GM19328 (cell line): Measurements from ENCODE around the gene SFMBT1.
"Not testable (repeated sequence)": the region's sequence is repeated elsewhere in the genome, so short reads cannot be mapped to it uniquely, and the experiment has no call there.

Experiments used
- ATAC-seq: cut with Tn5 transposase; IDR thresholded peaks from one replicate; pipeline ENCODE4 v1.9.1; 2021; ENCODE audit warnings: mild to moderate bottlenecking, moderate library complexity; ENCODE audit not compliant: unreplicated experiment

Gene SFMBT1

DNA sequence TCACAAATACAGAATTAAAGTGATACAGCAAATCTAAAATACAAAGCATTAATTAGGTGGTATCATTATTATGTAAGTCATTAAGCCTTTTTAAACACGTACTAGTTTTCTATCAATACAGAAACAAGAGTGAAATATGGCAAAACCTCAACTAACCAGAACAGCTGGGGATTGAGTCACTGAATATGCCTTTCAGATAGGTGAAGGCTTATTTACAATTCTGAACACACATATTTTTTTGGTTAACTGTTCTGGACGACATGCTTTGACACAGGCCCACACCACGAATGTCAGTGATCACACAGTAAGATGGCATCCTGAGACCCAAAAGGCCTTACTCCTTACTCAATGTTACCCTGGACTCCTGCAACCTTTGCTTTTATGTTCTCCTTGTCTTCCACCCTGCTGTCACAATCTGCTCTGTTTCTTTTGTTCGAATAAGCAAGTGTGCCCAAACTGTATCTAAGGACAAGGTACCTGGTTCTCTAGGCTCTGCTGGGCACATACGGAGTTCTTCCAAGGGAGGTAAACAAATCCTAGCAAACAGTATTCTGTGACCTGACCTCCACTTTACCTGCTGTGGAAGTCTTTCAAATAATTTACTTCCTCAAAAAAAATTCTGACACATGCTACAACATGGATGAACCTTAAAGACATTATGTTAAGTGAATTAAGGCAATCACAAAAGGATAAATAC is 7.0 kb downstream of the SFMBT1 start:
- ATAC-seq, result no peak

DNA sequence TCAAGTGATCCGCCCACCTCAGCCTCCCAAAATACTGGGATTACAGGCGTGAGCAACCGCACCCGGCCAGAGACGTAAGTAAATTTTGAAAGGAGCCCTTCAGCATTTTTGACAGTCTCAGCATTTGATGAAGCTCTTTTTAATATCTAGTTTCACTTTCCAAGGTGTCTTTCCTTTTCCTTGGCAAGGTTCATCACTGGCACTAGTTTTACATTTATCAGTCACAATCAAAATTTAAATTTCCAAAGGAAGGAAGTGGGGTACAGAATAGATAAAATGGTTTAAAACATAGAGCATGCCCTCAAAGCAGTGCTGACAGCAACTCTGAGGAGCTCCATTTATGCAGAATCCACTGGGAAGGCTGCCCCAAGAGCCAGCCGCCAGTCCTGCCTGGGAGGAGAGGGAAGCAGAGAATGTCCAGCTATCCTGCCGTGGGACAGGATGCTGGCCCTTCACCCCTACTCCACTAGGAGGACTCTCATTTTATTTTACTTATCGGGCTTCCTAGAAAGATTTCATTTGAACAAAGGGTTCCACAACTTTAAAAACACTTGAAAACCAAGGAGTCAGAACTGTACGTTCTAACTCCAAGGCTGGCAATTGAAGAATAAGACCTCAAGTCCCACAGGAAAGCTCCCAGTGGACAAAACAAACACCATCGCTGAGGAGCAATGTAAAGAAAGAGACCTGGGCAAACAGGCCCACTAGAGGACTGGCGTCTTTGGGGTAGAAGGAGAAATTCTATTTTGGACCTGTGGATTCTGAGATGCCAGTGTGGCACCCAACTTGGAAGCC is 9.9 kb downstream of the SFMBT1 start:
- ATAC-seq, result no peak

DNA sequence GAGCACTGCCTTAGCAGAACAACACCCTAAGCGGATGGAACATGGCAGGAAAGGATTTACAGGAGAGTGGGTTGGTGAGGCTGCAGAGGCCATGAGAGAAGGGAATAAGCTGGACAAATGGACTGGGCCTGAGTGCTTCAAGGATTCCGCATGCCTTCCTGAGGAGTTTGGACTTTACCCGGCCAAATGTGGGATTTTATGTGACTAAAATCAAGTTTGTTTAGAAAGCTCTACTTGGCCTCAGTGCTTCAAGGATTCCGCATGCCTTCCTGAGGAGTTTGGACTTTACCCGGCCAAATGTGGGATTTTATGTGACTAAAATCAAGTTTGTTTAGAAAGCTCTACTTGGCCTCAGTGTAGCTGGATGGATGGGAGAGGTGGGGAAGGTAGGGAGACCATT is 10.9 kb downstream of the SFMBT1 start:
- ATAC-seq, result not testable (repeated sequence)

DNA sequence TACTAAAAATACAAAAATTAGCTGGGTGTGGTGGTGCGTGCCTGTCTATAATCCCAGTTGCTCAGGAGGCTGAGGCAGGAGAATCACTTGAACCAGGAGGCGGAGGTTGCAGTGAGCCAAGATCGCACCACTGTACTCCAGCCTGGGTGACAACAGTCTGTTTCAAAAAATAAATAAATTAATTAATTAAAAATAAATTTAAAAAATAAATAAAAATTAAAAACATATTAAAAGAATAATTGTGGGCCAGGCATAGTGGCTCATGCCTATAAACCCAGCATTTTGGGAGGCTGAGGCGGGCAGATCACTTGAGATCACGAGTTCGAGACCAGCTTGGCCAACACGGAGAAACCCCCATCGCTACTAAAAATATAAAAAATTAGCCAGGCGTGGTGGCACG is 11.5 kb downstream of the SFMBT1 start:
- ATAC-seq, result not testable (repeated sequence)

DNA sequence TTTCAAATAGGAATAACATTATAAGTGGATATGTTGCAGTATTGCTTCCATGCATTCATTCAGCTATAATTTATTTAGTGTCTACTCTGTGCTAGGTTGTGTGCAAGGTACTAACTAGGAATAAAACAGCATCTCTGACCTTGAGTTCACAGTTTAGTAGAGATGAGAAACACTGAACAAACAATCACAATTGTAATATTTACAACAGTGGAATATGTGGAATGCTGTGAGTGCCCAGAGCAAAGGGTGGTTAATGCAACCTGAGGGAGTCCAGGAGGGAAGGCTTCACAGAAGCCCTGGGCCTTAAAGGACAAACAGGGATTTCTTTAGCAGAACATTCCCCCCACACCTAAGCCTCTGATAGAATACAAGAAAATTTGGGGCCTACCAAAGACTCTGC is 13.3 kb downstream of the SFMBT1 start:
- ATAC-seq, result no peak

DNA sequence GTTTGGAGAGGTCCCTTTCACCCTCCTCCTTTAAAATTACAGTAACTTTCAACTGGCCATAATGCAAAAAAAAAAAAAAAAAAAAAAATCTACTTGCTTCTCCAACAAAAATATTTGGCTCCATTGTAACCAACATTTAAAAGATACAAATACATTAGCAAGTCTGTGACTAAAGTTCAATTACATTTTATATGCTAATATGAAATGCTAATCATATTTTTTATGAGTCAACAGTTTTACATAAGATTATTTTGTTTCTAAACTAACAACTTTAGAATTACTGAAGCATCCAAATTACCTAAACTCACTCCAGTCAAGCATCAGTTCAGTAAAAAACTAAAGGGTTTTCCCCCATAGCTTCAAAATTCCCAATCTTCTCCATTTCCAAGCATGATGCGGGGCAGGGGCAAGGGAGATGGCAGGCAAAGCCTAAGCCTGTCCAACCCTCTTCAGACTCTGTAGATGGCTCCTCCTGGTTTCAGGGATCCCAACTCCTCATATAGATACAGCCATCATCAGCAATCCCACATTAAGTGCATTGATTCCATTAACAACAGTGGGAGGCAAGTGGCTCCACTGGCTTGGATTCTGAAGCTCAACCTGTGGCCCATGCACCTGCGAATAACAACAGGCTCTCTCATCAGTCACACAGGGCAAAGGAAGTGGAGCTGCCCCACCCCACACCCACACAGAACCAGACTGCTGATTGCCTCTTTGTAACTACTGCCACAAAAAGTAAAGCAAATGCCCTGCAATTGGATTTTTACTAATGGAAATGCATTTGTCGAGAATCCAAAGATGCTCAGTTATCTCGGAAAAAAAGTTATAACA is 15.0 kb downstream of the SFMBT1 start:
- no peak for ATAC-seq

DNA sequence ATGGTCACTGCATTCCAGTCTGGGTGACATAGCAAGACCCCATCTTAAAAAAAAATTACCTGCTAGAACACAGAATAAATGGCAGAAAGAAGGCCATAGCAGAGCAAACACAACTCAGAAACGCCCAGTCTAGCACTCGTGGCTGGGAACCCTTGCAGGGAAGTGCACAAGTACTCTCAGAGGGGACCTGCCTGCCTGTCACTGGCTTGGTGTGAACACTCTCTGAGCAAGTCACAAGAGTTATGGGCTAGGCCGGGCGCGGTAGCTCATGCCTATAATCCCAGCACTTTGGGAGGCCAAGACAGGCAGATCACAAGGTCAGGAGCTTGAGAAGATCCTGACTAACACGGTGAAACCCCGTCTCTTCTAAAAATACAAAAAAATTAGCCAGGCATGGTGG is 17.2 kb downstream of the SFMBT1 start:
- no peak for ATAC-seq

DNA sequence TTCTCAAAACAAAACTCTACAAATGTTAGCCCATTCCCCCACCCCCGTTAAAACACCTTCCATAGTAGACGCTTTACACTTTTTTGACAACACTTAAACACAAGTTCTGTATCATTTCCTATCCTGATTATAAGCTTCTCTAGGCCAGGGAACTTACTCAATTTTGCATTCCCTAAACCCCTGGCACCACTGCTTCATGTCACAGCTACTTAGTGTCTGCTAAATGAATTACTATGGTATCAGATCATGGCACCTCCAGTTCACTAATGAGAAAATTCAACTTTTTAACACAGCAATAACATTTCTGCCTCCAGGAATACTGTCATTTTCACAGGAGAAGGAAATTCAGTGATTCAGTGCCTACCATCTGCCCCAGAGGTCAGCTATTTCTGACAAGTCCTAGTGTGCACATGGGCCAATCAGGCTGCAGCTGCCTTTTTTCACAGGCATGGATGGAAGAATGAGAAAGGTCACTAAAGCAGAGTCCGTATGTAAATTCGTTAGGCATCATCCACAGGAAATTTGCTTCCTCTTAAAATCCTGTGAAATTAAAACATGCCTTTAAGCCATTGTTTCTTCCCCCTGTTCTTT is 18.5 kb downstream of the SFMBT1 start:
- ATAC-seq, result no peak

DNA sequence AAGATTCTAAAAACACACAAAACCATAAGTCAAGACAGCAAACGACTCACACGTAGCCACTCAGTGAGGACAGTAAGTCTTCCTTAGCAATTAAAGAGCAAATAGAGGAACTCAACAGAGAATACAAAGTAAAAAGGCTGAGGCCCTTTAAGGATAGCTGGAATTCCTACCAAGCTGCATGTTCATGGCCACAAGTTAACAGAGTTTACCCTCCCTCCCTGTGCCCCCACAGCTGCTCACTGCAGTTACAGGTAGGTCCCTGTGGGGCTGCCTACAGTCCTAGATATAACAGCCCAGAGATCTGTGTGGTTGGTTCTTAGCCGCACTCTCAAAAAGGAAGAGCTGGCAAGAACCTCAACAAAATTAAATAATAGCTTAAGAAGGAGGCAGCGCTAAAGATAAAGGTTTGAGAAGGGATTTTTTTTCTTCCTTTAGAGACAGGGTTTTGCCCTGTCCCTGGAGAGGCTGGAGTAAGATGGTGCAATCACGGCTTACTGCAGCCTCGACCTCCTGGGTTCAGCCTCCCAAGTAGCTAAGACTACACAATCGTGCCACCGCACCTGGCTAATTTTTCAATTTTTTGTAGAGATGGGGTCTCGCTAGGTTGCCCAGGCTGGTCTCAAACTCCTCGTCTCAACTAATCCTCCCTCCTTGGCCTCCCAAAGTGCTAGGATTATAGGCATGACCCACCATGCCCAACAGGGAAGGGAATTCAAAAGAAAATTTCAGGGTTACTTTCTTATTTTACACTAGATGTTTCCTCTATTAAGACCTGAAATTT is 19.3 kb downstream of the SFMBT1 start:
- ATAC-seq, result no peak

DNA sequence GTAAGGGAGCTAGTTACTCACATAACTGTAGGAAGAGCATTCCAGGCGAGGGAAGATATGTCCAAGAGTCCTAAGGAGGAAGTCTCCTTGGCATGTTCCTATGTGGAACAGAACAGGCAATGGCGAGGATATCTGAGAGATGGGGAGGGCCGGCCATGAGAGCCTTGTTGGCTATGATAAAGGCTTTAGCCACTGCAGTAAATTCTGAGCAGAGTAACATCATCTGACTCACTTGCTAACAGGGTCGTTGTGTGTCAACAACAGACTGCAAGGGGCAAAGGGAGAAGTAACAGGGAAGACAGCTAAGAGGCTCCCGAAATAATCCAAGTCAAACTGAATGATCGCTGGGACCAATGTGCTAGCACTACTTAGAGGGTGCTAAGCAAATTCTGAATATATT is 21.6 kb downstream of the SFMBT1 start:
- ATAC-seq, result no peak

DNA sequence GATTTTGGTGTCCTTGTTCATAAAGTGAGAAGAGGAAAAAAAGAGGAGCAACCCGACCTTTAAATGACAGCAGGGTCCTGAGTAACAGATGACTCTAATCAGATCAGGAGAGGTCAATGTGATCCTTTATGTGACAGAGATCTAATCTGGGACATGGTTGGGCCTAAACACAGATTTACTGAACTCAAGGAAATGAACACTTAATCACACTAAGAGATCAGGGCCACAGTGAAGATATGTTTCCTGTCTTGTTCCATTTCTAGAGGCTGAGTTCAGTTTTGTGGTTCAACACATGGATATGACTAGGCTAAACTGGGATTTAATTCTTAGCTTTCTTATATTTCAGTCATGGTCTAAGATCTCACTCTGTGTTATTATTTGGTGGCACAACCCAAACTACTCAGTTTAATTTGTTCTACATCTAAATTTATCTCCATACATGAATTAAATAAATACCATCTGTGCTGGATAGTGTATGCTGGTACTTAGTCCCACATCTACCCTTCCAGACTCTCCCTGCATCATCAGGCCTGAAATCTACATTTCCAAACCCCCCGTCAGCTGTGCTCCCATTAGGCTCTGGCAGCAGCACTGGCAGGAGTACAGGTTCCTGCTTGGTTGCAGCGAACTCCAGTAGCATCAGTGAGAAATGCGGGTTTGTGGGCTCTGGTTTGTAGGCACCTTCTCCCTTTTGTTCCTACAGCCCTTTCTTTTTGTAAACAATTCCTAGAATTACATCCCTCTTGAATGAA is 22.6 kb downstream of the SFMBT1 start:
- no peak for ATAC-seq

DNA sequence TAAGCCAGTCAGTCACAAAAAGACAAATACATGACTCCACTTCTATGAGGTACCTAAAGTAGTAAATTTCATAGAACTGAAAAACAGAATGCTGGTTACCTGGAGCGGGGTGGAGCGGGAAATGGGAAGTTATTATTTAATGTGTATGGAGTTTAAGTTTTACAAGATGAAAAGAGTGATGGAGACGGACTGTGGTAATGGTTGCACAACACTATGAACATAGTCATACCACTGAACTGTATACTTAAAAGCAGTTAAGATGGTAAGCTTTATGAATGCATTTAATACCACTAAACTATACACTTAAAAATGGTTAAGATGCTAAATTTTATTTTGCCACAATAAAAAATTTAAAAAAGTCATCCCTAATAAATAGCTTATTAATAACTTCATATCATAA is 23.2 kb downstream of the SFMBT1 start:
- no peak for ATAC-seq

DNA sequence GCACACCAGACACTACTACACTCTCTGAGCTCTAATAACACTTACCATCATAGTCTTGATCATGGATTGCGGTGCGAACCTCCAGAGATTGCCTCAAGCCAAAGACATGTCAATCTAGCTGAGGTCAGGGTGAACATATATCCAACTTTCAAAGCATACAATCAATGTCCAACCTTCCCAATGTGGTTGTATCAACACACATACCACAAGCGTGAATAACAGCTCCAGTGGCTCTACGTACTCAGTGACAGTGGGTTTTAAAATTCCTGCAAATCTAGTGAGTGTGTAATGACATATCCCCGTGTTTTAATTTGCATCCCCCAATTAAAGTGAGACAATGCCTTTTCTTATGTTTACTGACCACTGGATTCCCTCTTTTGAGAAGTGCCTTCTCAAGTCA is 29.6 kb downstream of the SFMBT1 start:
- no peak for ATAC-seq

DNA sequence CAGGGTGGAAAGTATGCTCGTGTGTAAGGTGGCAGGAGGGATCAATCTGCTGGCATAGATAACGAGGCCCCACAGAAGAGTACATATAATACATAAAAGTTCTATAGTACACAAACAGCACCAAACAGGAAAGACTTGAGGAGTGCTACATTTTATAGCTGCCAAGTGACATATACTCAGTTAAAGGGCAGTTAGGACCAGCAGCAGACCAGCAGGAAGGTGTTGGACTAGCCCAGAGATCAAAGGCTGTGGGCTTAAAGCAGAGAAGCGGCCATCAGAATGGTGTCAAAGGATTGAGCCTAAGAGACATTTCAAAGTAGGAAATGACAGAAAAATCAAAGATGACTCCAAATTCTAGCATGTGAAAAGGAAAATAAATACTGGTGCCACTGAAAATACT is 34.5 kb downstream of the SFMBT1 start:
- no peak for ATAC-seq

DNA sequence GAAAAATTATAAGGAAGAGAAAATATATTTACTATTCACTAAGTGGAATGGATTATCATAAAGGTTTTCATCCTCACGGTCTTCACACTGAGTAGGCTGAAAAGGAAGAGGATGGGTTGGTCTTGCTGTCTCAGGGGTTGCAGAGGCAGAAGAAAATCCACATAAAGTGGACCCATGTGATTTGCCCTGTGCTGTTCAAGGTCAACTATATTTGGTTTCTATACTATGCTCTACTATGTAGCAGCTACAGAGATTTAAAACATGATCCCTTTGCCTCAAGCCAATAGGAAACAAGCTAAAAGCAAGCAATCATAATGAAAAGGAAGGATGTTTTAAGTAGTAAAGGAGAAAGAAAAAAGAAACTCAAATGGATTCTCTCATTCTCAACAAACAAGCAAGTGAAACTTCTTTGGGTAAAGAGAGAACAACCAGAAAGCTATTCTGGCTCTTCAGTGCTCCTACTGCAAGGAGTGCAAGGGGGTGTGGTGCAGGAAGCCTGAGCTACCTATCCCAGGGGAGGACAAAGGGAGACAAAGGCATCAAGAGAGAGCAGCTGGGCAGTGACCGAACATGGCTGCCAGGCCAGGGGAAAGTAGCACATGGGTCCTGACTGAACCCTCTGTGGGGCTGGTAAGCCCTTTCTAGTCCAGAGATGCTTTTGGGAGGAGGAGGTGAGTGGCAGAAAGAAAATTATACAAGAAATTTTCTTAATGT is 35.9 kb downstream of the SFMBT1 start:
- ATAC-seq, result no peak

DNA sequence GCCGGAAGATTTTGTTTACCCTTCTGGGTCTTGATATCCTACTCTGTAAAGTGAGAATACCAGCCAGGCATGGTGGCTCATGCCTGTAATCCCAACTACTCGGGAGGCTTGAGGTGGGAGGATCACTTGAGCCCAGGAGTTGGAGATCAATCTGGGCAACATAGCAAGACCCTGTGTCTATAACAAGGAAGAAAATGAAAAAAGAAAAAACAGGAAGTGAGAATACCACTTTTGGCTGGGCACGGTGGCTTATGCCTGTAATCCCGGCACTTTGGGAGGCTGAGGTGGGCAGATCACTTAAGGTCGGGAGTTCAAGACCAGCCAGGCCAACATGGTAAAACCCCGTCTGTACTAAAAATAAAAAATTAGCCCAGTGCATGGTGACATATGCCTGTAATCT is 36.9 kb downstream of the SFMBT1 start:
- no peak for ATAC-seq

DNA sequence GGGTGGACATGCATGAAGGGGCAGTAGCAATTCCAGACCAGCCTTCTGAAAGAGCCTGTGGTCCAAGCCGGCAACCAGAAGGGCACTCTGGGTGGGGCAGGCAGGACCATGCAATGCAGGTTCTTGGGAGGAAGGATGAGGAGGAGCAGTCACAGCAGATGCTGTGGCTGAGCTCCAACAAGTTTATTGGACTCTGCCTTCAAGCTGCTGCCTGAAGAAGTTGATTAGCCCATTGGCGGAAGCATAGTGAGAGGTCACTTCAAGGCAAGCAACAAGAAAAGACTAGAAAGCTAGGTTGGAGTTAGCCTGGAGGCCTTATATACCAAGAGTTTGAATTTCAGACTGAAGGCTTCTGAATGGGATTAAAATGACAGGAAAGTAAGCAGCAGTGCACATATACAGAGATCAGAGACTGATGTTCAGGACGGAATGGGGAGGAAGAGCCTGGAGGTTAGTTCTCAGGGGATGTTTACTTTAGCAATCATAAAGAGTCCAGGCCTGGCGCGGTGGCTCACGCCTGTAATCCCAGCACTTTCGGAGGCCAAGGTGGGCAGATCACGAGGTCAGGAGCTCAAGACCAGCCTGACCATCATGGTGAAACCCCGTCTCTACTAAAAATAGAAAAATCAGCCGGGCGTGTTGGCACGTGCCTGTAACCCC is 39.9 kb downstream of the SFMBT1 start:
- no peak for ATAC-seq

DNA sequence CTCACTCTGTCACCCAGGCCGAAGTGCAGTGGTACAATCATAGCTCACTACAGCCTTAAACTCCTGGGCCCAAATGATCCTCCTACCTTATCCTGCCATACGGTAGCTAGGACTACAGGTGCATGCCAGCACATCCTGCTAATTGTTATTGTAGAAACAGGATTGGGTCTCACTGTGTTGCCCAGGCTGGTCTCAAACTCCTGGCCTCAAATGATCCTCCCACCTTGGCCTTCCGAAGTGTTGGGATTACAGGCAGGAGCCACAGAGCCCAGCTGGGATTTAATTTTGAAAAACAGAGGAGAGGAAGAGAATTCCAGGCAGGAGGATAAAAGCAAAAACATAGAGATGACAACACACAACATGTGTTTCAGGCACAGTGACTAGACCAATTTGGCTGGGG is 40.5 kb downstream of the SFMBT1 start:
- ATAC-seq, result no peak

DNA sequence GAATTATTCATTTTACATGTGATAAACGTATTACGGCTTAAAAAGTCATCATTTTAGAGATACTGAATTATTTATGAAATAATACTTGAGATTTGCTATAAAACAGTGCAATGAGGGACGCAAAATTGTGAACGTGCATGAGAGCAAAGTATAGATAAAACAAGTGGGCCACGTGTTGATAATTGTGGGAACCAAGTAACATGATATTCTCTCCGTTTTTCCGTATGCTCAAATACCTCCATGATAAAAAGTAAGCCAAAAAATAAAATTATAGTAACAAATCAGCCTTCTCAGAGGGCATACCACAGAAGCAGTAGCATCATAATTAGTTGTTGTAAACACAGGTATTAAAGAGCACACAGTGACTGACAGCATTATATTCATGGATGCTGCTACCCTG is 42.6 kb downstream of the SFMBT1 start:
- ATAC-seq, result no peak
